ENCODE measurements around the gene PUS7. TPM values are rescaled to one million over a fixed set of nuclear protein-coding genes. Genes with fewer than 3 reads are reported as not detected.
"Not testable (repeated sequence)": the region's sequence is repeated elsewhere in the genome, so short reads cannot be mapped to it uniquely, and the experiment has no call there.

Gene PUS7
- total and polyA plus RNA-seq, 4 donors, result 3.4 to 17.2 (median 5.0) TPM

- H3K9me3 ChIP-seq (ENCODE audit: control insufficient read depth in 4 of 4, low read length in 3 of 4), result no peaks in the 10 kb centered on the region
- H3K27me3 ChIP-seq (ENCODE audit: control insufficient read depth in 4 of 4, insufficient read depth in 4 of 4, low read length in 3 of 4), result no peaks in the 10 kb centered on the region
- H3K4me1 ChIP-seq (ENCODE audit: control insufficient read depth in 4 of 4, insufficient read depth in 4 of 4, low read length in 3 of 4), result no peaks in the 10 kb centered on the region
- 63% methylated on average over 3 of the region's 3 CpGs for WGBS
- DNase-seq (ENCODE audit: low spot score), result no peak
- peaks cover 1 to 9% (median 2%) of the 10 kb centered on the region in 4 donors for H3K36me3 ChIP-seq (ENCODE audit: control insufficient read depth in 4 of 4, insufficient read depth in 3 of 4, low read depth in 1 of 4, low read length in 3 of 4)
- H3K27ac ChIP-seq (ENCODE audit: low read depth in 1 of 2, low read length in 2 of 2), result no peak overlapping the region
- H3K4me3 ChIP-seq (ENCODE audit: low read depth in 1 of 3, low read length in 3 of 3), result no peak overlapping the region
- no peak overlapping the region for H3K9ac ChIP-seq (ENCODE audit: low read depth in 1 of 2, low read length in 2 of 2)
- TF ChIP-seq SP1 (IDR thresholded peaks at IDR 0.05) (no peak), JUND (IDR thresholded peaks at IDR 0.05) (no peak), NR2F2 (IDR thresholded peaks at IDR 0.05) (no peak), HNF4G (IDR thresholded peaks at IDR 0.05) (no peak), YY1 (IDR thresholded peaks at IDR 0.05) (no peak), FOXA2 (IDR thresholded peaks at IDR 0.05) (no peak), FOXA1 (IDR thresholded peaks at IDR 0.05) (no peak)
- TF ChIP-seq, protein P1, sequence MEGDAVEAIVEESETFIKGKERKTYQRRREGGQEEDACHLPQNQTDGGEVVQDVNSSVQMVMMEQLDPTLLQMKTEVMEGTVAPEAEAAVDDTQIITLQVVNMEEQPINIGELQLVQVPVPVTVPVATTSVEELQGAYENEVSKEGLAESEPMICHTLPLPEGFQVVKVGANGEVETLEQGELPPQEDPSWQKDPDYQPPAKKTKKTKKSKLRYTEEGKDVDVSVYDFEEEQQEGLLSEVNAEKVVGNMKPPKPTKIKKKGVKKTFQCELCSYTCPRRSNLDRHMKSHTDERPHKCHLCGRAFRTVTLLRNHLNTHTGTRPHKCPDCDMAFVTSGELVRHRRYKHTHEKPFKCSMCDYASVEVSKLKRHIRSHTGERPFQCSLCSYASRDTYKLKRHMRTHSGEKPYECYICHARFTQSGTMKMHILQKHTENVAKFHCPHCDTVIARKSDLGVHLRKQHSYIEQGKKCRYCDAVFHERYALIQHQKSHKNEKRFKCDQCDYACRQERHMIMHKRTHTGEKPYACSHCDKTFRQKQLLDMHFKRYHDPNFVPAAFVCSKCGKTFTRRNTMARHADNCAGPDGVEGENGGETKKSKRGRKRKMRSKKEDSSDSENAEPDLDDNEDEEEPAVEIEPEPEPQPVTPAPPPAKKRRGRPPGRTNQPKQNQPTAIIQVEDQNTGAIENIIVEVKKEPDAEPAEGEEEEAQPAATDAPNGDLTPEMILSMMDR (IDR thresholded peaks at IDR 0.05; ENCODE audit: low read depth, low read length, missing input control), result no peak
Measured at GRCh38 chr7:105454095-105454747, 67.8 kb downstream of the PUS7 start.

- TF ChIP-seq, protein P2, sequence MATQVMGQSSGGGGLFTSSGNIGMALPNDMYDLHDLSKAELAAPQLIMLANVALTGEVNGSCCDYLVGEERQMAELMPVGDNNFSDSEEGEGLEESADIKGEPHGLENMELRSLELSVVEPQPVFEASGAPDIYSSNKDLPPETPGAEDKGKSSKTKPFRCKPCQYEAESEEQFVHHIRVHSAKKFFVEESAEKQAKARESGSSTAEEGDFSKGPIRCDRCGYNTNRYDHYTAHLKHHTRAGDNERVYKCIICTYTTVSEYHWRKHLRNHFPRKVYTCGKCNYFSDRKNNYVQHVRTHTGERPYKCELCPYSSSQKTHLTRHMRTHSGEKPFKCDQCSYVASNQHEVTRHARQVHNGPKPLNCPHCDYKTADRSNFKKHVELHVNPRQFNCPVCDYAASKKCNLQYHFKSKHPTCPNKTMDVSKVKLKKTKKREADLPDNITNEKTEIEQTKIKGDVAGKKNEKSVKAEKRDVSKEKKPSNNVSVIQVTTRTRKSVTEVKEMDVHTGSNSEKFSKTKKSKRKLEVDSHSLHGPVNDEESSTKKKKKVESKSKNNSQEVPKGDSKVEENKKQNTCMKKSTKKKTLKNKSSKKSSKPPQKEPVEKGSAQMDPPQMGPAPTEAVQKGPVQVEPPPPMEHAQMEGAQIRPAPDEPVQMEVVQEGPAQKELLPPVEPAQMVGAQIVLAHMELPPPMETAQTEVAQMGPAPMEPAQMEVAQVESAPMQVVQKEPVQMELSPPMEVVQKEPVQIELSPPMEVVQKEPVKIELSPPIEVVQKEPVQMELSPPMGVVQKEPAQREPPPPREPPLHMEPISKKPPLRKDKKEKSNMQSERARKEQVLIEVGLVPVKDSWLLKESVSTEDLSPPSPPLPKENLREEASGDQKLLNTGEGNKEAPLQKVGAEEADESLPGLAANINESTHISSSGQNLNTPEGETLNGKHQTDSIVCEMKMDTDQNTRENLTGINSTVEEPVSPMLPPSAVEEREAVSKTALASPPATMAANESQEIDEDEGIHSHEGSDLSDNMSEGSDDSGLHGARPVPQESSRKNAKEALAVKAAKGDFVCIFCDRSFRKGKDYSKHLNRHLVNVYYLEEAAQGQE (IDR thresholded peaks at IDR 0.05), result no peak
- TF ChIP-seq SP1 (IDR thresholded peaks at IDR 0.05) (no peak), JUND (IDR thresholded peaks at IDR 0.05) (no peak), FOXA1 (IDR thresholded peaks at IDR 0.05) (no peak), YY1 (IDR thresholded peaks at IDR 0.05) (no peak), NR2F2 (IDR thresholded peaks at IDR 0.05) (no peak), HNF4G (IDR thresholded peaks at IDR 0.05) (no peak), TAF1 (conservative IDR thresholded peaks at IDR 0.05) (no peak), HNF4A (conservative IDR thresholded peaks at IDR 0.05) (no peak)
- TF ChIP-seq, protein P3, sequence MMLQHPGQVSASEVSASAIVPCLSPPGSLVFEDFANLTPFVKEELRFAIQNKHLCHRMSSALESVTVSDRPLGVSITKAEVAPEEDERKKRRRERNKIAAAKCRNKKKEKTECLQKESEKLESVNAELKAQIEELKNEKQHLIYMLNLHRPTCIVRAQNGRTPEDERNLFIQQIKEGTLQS (IDR thresholded peaks at IDR 0.05), result no peak
- TF ChIP-seq, protein P4, sequence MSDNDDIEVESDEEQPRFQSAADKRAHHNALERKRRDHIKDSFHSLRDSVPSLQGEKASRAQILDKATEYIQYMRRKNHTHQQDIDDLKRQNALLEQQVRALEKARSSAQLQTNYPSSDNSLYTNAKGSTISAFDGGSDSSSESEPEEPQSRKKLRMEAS (IDR thresholded peaks at IDR 0.05), result no peak
- TF ChIP-seq, protein P1 (IDR thresholded peaks at IDR 0.05; ENCODE audit: low read depth, low read length, missing input control), result no peak
Measured at GRCh38 chr7:105452085-105452484, 70.0 kb downstream of the PUS7 start.

DNA sequence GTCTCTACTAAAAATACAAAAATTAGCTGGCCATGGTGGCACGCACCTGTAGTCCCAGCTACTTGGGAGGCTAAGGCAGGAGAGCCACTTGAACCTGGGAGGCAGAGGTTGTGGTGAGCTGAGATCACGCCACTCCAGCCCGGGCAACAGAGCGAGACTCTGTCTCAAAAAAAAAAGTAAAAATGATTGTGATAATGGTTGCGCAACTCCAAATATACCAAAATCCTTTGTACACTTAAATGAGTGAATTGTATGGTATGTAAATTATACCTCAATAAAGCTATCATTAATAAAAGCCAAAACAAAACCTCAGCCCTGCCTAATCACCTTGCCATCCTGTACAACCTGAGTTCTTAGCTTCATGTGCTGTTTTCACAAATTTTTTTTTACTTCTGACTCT, 71.2 kb downstream of the PUS7 start:
- not testable (repeated sequence) for H3K9me3 ChIP-seq (ENCODE audit: control insufficient read depth in 4 of 4, low read length in 3 of 4); H3K4me1 ChIP-seq (ENCODE audit: control insufficient read depth in 4 of 4, insufficient read depth in 4 of 4, low read length in 3 of 4); DNase-seq (ENCODE audit: low spot score); H3K27ac ChIP-seq (ENCODE audit: low read depth in 1 of 2, low read length in 2 of 2); H3K4me3 ChIP-seq (ENCODE audit: low read depth in 1 of 3, low read length in 3 of 3); H3K9ac ChIP-seq (ENCODE audit: low read depth in 1 of 2, low read length in 2 of 2); H3K27me3 ChIP-seq (ENCODE audit: control insufficient read depth in 4 of 4, insufficient read depth in 4 of 4, low read length in 3 of 4); H3K36me3 ChIP-seq (ENCODE audit: control insufficient read depth in 4 of 4, insufficient read depth in 3 of 4, low read depth in 1 of 4, low read length in 3 of 4)
- WGBS, result 96% methylated on average over 5 of the region's 5 CpGs

More at GRCh38 chr7:105452085-105452484, 70.0 kb downstream of the PUS7 start:
- no peak overlapping the region for H3K27ac ChIP-seq (ENCODE audit: low read depth in 1 of 2, low read length in 2 of 2)
- H3K9ac ChIP-seq (ENCODE audit: low read depth in 1 of 2, low read length in 2 of 2), result no peak overlapping the region
- no peaks in the 10 kb centered on the region for H3K9me3 ChIP-seq (ENCODE audit: control insufficient read depth in 4 of 4, low read length in 3 of 4)
- H3K27me3 ChIP-seq (ENCODE audit: control insufficient read depth in 4 of 4, insufficient read depth in 4 of 4, low read length in 3 of 4), result no peaks in the 10 kb centered on the region
- 90% methylated on average over 2 of the region's 2 CpGs for WGBS
- no peak overlapping the region for H3K4me3 ChIP-seq (ENCODE audit: low read depth in 1 of 3, low read length in 3 of 3)
- DNase-seq (ENCODE audit: low spot score), result no peak
- no peaks in the 10 kb centered on the region for H3K4me1 ChIP-seq (ENCODE audit: control insufficient read depth in 4 of 4, insufficient read depth in 4 of 4, low read length in 3 of 4)
- peaks cover 0 to 1% (median 0%) of the 10 kb centered on the region in 4 donors for H3K36me3 ChIP-seq (ENCODE audit: control insufficient read depth in 4 of 4, insufficient read depth in 3 of 4, low read depth in 1 of 4, low read length in 3 of 4)

Measured in liver (tissue), 9 donors.